GM18951 (cell line): ENCODE data around the gene PITPNM2.

Experiments used
- POLR2A ChIP-seq: IDR thresholded peaks from 4 replicates; pipeline ENCODE4 v1.6.1; 2011; ENCODE audit warnings: mild to moderate bottlenecking; ENCODE audit not compliant: insufficient read length, insufficient read depth; ENCODE audit errors: extremely low read depth
- in situ Hi-C: fragments of 300-500 bp; cut with MboI; formaldehyde crosslinking; loops from one replicate; pipeline ENCODE4 v1.12.0; 2022; ENCODE audit warnings: low sequenced_read_pairs, mixed read lengths, inconsistent platforms; ENCODE audit not compliant: unreplicated experiment

The PITPNM2 gene

DNA sequence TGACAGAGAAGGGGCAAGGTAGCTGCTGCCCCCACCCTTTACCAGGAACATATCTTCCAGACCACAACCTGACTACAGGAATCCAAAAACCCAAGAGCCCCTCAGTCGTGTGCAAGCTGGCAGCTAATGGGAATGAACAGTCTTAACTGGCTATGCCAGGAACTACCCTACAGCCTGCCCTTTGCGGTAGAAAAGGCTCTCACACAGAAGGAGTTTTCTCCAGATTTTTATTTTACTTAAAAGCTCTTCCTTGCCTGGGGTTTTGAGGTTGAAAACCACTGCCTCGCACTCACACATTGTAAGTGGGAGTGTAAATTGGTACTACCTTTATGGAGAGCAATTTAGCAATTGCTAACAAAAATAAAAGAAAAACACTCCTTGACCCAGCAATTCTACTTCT lies 28.3 kb downstream of the PITPNM2 start:
- TF ChIP-seq POLR2A = no peak
- in situ Hi-C loops = no loop called here

DNA sequence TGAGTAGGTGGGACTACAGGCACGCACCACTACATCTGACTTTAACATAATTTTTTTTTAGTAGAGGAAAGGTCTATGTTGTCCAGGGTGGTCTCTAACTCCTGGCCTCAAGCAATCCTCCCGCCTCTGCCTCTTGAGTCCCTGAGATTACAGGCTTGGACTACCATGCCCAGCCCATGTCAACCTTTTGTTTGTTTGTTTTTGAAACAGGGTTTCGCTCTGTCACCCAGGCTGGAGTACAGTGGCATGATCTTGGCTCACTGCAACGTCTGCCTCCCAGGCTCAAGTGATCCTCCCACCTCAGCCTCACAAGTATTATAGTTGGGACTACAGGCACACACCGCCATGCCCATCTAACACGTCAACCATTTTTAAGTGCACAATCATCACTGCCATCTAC lies 29.2 kb downstream of the PITPNM2 start:
- no peak for TF ChIP-seq POLR2A
- in situ Hi-C loops = no loop called here

DNA sequence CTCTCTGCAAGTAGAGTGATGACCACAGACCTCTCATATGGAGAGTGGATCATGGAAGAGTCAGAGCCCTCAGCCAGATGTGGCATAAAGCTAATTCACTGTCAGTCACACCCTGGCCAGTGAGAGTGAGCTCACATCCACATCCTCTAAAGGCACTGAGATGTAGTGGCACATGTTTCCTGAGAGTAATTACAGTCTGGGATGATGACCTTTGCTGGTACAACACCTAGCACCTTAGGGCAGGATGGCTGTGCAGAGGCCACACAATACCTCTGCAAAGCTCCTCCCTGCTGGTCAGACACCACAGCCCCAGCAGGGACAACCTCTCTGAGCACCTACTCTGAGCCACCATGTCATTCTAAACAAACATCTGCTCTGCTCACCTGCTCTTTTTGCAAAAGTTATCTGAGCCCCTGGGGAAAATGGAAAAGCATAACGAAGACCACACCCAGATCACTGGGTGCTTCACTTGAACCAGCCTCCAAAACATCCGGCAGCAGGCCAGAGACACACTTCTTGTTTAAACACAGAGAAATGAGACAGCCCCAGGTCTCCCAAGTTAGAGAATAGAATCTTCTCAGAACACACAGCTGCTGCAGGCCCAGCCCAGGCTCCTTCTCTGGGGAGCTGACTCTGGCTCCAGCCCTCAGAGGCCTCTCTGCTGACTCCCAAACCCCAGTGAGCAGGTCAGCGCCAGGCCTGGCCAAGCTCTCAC lies 30.3 kb downstream of the PITPNM2 start:
- TF ChIP-seq POLR2A = no peak
- in situ Hi-C loops = no loop called here

DNA sequence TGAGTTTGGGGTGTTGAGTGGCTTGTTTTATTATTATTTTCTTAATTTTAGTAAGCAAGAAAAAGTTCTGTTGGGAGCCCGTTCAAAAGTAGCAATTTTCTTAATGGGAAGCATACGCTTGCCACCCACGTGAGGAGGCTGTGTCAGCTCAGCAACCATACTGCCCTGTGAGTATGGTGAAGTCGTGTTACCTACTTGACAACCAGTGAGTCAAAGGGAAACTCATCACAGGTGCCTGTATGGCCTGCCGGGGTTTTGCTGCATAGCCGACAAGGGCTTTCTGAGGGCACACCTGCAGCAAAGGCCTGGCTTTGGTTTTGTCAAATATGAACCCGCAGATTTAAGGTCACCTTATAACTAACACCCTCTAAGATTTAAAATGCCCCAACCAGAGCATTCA lies 31.1 kb downstream of the PITPNM2 start:
- no peak for TF ChIP-seq POLR2A

DNA sequence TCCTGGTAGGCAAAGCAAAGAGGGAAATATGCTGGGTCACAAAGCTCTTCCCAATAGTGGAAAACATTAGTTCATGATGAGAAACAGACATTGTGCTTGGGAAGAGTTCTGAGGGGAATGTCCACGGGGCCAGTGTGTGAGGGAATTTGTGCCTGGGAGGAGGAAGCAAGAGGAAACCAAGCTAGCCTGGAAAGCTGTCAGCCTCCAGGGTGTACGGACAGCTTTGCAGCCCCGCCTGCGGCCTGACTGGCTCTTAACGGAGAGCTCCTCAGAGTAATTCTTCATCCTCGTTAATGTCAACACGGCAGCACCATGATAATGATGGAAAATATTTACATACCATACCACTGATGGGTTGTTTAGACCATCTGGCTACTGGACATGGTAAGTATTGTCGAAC lies 32.4 kb downstream of the PITPNM2 start:
- in situ Hi-C loops = no loop called here
- no peak for TF ChIP-seq POLR2A

More for the DNA sequence above, 31.1 kb downstream of the PITPNM2 start:
- in situ Hi-C loops = no loop called here

DNA sequence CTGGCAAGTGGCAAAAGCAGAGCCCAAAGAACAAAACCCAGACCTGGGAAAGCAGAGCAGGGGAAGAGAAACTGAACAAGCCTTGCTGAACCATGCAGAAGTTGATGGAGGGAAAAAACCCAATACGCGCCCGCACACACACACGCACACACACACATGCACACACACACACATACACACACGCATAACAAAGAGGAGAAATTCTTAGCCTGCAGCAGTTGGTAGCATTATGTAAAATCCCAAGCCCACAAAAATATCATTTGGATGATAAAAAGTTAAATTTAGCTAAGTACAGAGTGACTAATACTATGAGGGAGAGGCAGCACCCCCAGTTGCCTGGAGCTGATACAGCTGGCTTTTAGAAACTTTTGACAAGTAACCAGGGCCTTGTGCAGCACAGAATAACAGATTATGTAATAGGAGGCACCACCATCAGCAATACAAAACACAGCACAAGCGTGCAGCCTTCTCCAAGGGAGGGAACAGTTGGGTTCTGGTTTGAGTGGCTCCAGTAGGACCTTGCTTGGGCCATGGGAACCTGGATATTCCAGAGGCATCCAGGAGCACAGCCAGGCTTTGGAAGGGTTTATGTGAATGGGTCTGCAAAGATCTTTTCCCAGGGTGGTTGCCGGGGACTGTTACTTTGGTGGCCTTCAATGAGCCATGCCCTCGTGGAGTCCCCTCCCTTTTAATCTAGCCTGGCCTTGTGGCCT lies 35.3 kb downstream of the PITPNM2 start:
- no peak for TF ChIP-seq POLR2A
- in situ Hi-C loops = no loop called here

DNA sequence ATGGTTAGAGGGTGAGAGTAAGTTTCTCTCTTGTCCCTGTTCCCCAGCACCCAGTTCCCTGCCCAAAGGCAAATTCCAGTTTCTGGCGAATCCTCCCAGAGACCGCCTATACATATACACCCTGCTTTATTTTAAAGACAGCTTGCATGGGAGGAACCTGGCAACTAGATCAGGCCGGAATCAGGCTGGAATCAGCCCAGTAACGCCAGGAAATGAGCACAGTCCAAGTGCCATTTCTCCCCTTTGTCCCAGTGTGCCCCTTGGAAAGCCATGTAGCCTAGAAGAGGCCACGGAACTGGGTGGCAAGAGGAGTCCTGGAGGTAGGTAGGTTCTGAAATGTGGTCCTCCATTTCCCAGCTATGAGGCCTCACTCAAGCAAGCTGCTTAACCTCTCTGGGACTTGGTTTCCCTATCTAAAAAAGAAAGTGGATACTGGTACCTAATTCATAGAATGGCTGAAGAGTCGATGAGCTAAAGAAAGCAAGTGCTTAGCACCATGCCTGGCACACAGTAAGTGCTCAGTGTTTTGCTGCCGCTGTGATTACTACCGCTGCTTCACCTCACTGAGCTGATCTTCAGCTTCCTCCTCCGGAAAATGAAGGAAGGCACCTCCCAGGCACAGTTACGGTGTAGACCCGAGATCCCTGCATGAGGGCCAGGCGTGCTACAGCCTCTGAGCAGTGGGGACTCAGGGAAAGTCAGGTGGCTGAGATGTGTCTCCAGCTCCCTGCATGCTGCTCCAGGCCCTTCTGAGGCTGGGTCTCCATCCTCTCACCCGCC lies 36.4 kb downstream of the PITPNM2 start:
- in situ Hi-C loops = no loop called here

DNA sequence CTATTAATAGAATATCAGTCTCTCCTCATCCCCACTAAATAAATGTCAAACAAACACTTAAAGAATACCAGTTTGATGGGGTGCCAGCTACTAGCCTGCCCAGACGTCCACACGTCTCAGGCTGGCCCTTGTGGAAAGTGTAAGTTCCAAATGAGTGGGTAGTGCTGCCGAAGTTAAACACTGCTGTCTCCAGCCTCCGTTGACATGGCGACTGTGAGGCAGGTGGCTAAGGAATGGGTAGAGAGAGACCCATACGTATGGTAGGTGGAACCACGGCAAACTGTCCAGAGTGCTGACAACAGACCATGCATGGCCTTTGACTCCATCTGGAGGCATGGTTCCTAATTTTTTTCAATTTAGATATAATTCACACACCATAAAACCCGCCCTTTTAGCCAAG lies 37.9 kb downstream of the PITPNM2 start:
- TF ChIP-seq POLR2A = no peak
- in situ Hi-C loops = no loop called here

More for the DNA sequence above, 36.4 kb downstream of the PITPNM2 start:
- no peak for TF ChIP-seq POLR2A

DNA sequence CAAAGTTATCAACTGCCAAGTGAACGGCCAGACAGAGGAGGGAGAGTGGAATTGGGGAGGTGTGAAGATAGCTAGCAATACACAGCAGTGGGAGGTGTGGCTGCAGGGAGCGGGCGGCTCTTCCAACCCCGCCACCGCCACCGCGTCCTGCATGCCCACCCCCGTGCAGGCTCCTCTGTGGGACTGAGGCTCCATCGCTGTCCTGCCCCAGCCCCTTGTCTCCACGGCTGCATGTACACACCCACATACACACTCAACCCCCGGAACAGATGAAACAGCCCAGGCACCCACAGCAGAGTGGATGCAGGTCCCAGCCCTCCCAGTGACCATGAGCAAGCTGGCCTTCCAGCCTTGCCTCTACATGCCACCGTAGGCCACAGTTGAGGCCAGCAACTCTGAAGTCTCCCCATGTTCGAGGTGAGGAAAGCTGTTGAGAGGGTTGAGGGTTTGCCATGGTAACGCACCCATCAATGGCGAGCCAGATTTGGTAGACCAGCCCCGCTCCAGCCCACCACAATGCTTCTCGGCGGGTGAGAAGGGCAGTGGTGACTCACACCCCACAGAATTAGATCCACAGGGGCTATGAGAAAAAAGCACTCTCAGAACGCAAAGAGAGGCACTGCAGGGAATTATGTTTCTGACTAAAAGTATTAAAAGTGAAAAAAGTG lies 39.3 kb downstream of the PITPNM2 start:
- no peak for TF ChIP-seq POLR2A
- in situ Hi-C loops = no loop called here

DNA sequence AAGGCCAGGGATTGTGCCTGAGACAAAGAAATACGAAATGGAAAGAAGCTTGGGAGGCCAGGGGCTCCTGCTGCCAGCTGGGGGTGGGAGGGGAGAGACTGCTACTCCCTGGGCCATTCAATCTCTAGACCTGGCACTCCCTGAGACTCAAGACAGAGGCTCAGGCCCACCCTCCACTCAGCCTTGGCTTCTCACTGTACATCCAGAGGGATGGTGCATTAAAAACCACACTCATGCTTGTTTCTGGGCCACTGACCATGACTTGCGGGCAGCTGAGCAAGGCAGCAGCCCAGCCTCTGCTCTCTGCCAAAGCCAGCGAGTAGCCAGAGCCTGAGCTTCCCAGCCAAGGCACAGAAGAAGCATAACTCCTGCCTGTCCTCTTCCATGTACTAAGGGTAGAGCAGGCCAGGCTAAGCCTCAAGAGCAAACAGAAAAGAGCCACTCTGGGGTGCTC lies 41.5 kb downstream of the PITPNM2 start:
- no peak for TF ChIP-seq POLR2A
- in situ Hi-C loops = no loop called here

DNA sequence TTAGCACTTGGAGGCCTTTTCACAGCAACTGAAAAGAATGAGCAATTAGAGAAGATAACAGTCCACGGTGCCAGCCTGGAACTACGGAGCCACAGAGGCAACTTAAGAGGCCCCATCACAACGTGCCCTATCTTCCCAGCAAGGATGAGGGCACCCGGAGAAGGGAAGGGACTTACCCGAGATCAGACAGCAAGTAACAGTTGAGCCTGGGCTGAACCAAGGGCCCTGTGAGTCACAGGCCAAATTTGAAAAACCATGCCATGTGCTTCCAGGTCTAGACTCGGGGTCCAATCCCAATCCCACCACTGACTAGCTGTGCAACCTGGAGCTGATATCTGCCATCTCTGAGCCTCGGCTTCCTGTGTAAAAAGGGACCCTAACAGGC lies 42.2 kb downstream of the PITPNM2 start:
- no peak for TF ChIP-seq POLR2A
- in situ Hi-C loops = no loop called here

DNA sequence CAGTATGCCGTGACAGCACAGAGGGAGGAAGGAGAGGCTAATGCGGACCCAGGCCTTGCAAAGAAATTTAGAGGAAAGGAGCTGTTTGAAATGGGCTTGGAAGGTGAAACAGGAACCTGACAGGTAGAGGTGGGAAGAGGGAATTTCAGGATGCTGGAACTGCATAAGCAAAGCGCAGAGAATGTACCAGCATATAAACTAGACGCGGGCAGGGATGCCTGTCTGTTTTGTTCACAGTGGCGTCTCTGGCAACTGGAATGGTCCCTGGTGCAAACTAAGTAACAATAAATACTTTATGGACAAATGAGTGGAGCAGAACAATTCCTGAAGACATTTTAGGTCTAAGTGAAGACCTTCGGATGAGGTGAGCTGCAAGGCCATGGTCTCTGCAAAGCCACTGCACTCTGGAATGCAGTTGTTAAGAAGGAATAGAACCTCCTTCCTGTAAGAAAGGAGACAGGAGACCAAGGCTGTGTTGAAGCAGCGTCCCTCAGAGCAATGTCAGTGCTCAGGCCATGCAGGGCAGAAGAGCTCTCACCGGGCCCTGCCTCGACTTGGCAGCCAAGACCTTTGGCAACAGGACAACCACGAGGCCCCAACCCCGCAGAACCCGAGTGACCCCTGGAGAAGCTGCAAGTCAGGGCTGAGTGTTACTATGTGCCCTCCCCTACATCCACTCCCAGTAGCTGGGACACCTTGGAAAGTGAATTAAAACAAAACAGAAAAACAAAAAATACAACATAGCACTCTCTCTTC lies 42.8 kb downstream of the PITPNM2 start:
- in situ Hi-C loops = no loop called here

More for the DNA sequence above, 42.8 kb downstream of the PITPNM2 start:
- TF ChIP-seq POLR2A = no peak
